GM04504 (cell line): ENCODE results near the gene UBE2L3.
"Not testable (repeated sequence)": the region's sequence is repeated elsewhere in the genome, so short reads cannot be mapped to it uniquely, and the experiment has no call there.

Experiments used
- DNase-seq: peaks from one replicate; pipeline ENCODE4 v3.0.0-alpha.2; 2012; ENCODE audit warnings: low read depth

UBE2L3 gene

DNA sequence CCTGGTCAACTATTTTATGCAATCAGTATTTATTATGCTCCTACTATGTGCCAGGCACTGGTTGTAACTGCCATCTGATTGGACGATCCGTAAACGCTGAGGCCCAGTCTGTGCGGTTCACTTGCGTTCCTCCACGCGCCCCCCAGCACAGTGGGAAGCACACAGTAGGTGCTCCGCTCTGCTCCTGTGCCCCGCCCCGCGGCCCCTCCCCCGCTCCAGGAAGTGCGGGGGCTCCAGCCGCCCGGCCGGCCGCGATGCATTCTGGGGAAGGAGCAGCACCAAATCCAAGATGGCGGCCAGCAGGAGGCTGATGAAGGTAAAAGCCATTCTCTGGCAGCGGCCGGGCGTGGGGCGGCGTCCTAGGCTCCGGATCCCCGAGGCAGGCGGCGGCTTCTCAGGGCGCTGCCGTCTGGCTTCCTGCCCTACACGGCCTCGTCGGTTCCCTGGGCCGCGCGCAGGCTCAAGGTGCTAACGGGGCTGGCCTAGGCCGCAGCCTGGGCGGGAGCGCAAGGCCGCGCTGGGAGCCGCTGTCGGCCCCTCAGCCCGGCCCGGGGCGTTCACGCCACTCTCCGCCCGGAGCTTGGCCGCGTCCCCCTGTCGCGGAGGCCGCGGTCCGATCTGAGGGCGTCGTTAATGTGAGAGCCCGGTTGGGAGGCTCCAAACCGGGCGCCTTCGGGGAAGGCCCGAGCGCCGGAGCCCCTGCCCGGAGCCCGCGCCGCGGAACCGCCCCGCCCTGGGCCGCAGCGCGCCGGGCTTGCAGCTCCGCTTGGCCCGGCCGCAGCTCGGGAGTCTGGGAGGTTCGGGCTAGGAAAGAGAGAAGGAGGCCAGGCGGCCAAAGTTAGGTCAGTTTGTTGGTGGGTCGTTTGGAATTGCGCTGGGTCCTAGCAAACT, at the start of gene UBE2L3:
UBE2L3 (plus strand) TSS at position 259 of the 891 bp plus-strand sequence; CDS start at position 290, 31 bp downstream.
- DNase-seq, result peak; percentile 57

DNA sequence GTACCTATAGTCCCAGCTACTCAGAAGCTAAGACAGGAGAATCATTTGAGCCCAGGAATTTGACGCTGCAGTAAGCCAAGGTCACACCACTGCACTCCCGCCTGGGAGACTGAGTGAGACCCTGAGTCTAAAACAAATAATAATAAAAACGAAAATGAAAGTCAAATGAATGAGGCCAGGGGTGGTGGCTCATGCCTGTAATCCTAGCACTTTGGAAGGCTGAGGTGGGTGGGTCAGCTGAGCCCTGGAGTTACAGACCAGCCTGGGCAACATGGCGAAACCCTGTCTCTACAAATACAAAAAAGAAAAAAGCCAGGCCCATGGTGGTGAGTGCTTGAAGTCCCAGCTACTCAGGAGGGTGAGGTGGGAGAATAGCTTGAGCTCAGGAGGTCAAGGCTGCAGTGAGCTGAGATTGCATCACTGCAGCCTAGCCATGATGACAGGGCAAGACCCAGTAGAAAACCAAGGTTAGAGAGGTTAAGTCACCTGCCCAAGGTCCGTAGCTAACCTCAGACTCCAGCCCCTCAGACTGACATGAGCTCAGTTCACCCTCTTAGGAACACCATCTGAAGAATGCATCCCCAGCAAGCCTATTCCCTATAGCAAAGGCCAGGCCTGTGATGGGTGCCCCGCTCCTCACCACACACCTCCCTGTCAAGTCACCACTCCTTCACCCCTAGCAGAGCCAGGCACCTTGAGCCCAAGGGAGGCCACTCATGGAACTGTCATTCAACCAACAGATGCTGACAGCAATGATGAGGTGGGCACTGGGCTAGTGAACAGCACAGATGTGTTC, 40.6 kb upstream of the UBE2L3 start:
- DNase-seq, result not testable (repeated sequence)

GRCh38 chr22:21531525-21531924, 36.0 kb upstream of the UBE2L3 start:
- DNase-seq, result not testable (repeated sequence)

- DNase-seq, result not testable (repeated sequence)
These were observed 34.5 kb upstream of the UBE2L3 start for GRCh38 chr22:21532863-21533648.

GRCh38 chr22:21539862-21540261, 27.7 kb upstream of the UBE2L3 start:
- DNase-seq, result not testable (repeated sequence)

- DNase-seq, result not testable (repeated sequence)
These were observed 22.8 kb upstream of the UBE2L3 start for GRCh38 chr22:21544432-21545322.

GRCh38 chr22:21549558-21549957, 18.0 kb upstream of the UBE2L3 start:
- not testable (repeated sequence) for DNase-seq

- not testable (repeated sequence) for DNase-seq
These were observed 17.4 kb upstream of the UBE2L3 start for GRCh38 chr22:21550008-21550677.

- not testable (repeated sequence) for DNase-seq
These were observed 16.9 kb upstream of the UBE2L3 start for GRCh38 chr22:21550678-21551047.

- not testable (repeated sequence) for DNase-seq
These were observed 16.2 kb upstream of the UBE2L3 start, which contains the start of gene RIMBP3C for GRCh38 chr22:21551361-21551760. TSS of gene RIMBP3C (minus strand) at chr22:21551461. CDS start at chr22:21550976, 485 bp downstream.

DNA sequence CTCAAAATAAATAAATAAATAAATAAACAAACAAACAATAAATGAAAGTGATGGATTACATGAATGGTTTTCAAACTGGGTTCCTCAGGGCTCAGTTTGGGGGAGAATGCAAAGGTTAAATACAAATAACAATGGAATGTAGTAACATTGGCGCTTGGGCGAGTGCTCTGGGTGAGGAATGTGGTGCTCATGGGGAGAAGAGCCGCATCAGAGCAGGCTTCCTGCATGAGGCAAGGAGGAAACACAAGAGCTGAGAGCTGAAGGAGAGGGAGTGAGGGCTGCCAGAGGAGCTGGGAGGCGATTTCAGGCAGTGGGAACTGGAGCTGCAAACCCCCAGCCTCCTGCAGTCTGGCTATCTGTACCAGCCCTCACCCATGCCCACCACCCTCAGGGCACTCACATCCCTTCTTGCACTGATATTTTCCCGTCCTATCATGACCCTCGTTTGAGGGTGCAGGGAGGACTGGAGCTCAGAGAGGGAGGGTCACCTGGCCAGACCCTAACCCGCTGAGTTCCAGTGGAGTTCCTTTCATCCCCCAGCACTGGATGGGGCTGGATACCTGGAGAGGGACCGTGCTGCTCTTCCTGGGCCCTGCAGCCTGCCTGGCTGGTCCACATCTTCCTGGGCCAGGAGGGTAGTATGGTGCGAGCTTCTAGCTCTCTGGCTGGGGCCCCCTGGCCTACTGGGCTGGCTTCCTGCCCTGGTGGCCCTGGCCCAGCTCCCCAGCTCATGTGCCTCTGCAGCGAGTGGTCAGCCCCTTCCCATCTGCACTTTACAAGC, 8.0 kb upstream of the UBE2L3 start:
- not testable (repeated sequence) for DNase-seq

DNA sequence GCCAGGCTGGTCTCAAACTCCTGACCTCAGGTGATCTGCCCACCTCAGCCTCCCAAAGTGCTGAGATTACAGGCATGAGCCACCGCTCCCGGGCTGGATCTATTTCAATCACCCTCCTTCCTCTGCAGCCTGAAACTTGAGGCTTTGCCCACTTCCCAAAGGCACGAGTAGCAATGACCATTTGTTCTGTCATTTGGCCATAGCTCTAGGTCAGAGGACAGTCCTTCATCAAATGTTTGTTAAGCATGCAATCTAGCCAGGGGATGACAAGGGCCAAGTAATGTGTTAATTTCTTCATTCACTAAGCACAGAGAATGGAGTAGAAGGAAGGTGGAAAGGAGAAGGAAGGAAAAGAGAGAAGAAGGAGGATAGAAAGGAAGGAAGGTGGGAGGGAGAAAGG, 6.9 kb upstream of the UBE2L3 start:
- not testable (repeated sequence) for DNase-seq

DNA sequence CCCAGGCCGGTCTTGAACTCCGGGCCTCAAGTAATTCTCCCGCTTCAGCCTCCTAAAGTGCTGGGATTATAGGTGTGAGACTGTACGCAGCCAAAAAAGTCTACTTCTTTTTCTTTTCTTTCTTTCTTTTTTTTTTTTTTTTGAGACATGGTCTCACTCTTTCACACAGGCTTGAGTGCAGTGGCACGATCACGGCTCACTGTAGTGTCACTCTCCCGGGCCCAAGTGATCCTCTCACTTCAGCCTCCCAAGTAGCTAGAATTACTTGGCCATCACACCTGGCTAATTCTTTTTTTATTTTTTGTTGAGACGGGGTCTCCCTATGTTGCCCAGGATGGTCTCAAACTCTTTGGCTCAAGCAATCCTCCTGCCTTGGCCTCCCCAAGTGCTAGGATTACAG, 3.6 kb upstream of the UBE2L3 start:
- DNase-seq, result no peak

- DNase-seq, result no peak
These were observed 3.1 kb upstream of the UBE2L3 start for GRCh38 chr22:21564411-21564810.

DNA sequence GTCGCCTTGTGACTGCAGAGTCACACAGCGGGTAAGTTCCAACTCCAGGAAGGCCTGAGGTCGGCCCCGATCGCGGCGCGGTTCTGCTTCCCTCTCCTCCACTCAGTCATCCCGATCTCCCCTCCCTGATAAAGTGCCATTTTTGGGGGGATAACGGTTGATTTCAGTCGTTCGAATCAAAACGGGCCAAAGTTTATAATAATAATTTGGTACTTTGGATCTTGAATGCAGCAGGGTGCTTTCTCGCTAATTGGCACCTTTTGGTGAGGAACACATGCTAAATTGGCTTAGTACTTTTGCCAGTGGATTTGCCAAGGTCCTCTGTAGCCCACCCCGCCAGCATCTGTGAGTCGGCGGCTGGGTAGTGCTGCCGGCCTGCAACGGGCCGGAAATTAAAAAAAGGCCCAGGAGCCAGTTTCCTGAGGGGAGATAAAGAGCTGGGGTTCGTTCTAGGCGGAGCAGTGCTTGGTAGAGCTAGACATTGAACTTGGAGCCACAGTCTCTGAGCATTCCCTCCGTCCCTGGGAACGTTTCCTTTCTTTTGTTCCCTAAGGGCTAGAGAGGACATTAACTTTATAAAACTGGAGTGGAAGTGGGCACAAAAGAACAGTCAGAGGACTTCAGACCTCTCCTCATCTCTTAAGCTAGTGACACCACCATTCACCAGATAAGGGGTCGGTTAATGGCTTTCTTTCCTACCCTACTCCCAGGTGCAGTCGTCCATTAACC, 997 bp downstream of the UBE2L3 start:
- DNase-seq, result no peak

- not testable (repeated sequence) for DNase-seq
These were observed 1.5 kb downstream of the UBE2L3 start for GRCh38 chr22:21569076-21569427.

DNA sequence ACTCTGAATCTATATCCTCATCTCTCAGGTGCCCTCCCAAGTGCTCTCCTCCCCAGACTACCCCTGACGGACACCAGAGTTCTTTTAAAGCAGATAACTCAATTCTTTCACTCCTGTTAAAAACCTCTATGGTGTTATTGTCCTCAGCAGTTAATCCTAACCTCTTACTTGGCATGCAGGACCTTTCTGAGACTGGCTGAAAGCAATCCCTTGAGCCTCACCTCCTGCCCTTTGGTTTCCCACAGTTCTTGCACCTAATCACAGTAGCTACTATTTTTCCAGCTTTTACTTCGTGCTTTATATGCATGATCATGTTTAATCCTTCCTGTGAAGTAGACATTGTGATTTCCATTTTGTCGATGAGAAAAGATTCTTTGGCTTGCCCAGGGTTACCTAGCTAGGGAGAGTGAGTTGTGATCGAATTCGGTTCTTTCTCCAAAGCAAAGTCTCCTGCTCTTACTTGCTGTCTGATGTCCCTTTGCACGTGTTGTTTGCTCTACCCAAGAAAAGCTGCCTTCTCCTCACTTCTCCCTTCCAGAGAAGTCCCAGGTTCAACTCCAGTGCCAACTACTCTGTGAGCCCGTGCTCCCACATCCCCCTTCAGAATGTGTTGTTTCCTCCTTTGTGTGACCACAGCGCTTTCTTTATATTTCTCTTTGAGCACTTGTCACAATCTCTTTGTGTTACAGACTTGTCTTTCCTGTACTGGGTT, 2.1 kb downstream of the UBE2L3 start:
- DNase-seq, result no peak

DNA sequence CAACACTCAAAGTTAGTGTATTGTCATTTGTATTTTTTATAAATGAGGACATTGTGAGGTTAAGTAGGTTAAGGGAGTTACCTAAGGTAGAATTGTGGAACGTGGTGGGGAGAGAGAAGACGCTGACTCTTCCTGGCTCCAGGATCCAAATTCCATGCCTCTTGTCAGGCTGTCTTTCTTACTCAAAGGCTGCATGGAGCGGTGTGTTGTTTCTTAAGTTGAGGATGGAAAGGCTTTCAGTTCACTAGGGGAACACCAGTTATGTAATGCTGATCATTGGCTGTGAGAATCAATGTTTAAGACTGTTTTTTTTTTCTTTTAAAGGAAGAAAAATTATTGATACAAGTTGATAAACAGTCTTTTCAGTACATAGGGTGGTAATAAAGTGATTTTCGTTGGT, 2.9 kb downstream of the UBE2L3 start:
- no peak for DNase-seq
